Measurements from ENCODE around the gene CFTR.

CFTR gene

DNA sequence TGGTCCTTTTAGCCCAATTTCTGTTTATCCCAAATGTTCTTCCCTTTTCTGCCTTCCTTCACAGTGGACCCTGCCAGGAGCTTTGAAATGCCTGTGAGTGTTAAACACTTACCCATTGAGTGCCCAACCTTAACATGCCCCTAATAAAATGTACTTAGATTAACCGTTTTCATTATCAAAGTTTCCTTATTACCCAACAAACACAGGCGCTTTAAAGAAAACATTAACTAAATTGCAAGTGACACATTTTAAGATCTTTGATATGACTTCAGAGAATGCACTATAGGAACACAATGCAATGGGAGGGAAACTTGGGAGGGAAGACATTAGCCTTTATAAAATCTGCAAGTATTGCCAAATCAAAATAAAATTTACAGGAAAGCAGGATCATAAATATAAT lies 177.0 kb downstream of the CFTR start:
- DNase-seq = no peak

DNA sequence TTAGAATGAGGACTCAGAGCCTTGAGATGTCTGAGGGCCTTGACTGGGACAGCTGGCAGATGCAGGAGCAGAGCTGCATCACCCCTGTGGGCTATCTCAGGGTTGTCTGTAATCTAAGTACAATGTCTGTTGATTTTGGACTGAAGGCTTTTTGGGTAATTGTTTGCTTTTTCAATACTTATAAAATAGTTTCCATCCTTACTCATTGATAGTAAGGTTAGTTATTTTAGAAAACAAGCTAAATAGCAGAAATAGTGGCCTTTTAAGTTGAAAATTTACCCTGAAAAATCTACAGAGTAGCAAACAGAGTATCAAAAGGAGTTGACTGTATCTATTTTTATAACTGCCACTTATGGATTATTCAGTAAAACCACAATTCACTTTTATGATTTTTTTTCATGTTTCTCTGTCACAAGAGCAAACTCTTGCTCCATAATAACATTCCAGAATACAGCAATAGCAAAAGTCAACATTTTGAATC lies 179.7 kb downstream of the CFTR start:
- DNase-seq = no peak

GRCh38 chr7:117661328-117661727 lies 181.5 kb downstream of the CFTR start:
- DNase-seq = no peak

- DNase-seq = no peak
Measured at GRCh38 chr7:117664047-117664446, 184.2 kb downstream of the CFTR start.

- no peak for DNase-seq
Measured at GRCh38 chr7:117665368-117665767, 185.5 kb downstream of the CFTR start.

DNA sequence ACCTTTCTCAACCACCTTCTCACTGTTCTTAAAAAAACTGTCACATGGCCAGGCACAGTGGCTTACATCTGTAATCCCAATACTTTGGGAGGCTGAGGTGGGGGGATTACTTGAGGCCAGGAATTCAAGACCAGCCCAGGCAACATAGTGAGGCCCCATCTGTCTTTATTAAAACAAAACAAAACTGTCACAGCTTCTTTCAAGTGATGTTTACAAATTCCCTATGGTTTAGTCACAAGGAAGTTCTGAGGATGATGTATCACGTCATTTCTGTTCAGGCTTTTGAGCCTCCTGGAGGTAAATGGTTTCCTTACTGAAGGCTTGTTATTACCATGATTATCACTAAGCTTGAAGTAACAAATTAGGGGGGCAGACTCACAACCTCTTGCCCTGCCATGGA lies 186.2 kb downstream of the CFTR start:
- no peak for DNase-seq

- no peak for DNase-seq
Measured at GRCh38 chr7:117666689-117667088, 186.9 kb downstream of the CFTR start.

DNA sequence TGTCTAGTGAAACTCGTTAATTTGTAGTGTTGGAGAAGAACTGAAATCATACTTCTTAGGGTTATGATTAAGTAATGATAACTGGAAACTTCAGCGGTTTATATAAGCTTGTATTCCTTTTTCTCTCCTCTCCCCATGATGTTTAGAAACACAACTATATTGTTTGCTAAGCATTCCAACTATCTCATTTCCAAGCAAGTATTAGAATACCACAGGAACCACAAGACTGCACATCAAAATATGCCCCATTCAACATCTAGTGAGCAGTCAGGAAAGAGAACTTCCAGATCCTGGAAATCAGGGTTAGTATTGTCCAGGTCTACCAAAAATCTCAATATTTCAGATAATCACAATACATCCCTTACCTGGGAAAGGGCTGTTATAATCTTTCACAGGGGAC lies 187.6 kb downstream of the CFTR start:
- DNase-seq = no peak

GRCh38 chr7:117669818-117670217 lies 190.0 kb downstream of the CFTR start:
- no peak for DNase-seq

DNA sequence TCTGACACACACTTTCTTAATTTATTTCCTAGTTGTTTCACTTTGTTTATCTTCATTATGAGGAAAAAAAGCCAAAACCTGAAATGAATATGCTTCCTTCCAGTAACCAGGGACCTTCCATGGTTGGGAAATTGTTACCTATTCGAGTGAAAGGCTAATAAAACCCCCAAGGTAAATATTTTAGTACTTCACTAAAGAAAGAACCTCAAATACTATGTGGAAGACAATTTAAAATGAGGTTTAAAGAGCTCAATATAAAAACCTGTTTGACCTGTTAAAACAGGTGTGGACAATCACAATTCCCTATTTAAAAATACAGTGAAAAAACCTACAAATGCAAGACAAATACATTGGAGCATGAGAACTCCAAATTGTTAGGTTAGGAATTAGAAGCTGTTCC lies 192.6 kb downstream of the CFTR start:
- DNase-seq = no peak

- no peak for DNase-seq
Measured at GRCh38 chr7:117673367-117673766, 193.5 kb downstream of the CFTR start.

DNA sequence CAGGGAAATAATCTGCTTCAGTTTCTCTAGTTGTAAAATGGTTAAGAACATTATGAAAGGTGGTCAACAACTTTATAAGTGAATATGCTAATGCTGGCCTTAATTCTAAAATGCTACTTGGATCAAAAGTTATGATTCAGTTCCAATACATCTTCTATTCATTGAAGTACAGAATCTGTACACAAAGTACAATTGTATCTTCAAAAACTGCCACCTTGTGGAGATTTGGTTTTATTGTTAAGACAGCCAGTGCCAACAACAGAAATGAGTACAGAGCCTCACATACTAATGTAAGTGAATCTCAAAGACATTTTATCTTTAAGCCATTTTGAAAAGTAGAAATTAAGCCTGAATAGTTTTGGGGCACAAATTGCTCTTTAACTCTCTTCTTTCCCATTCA lies 194.0 kb downstream of the CFTR start:
- no peak for DNase-seq

DNA sequence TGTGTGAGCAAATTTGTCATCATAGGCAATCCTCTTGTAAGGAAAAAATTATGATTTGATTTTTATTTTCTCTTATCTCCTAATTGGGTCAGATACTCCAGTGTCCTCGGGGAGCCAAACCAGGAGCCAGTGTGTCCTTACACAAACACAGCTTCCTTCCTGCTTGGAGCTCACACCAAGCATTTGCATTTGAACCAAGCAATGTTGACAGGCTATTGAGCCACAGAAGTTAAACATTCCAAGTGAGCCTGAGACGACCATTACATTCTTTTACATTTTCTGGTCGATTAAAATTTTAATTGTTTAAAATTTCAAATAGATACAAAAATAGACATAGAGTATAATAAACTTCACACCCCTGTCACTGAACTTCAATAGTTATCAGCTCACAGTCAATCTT lies 194.8 kb downstream of the CFTR start:
- no peak for DNase-seq

- no peak for DNase-seq
Measured at GRCh38 chr7:117675497-117676435, 195.9 kb downstream of the CFTR start.

DNA sequence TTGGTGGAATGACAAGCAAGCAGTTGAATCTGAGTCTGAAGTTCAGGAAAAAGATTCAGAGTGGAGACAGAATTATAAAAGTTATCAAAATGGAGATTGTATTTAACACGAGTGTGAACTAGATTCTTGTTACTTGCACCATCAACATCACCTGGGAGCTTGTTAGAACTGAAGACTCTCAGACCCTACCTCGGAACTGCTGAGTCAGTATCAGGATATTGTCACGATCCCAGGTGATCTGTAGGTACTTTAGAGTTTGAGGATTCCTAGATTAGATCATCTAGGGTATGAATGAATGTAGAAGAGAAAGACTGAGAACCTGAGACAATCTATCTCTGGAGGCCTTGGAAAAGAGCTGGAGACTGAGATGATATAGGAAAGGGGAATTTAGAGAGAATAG lies 199.3 kb downstream of the CFTR start:
- no peak for DNase-seq

- no peak for DNase-seq
Measured at GRCh38 chr7:117682681-117683385, 203.0 kb downstream of the CFTR start.

DNA sequence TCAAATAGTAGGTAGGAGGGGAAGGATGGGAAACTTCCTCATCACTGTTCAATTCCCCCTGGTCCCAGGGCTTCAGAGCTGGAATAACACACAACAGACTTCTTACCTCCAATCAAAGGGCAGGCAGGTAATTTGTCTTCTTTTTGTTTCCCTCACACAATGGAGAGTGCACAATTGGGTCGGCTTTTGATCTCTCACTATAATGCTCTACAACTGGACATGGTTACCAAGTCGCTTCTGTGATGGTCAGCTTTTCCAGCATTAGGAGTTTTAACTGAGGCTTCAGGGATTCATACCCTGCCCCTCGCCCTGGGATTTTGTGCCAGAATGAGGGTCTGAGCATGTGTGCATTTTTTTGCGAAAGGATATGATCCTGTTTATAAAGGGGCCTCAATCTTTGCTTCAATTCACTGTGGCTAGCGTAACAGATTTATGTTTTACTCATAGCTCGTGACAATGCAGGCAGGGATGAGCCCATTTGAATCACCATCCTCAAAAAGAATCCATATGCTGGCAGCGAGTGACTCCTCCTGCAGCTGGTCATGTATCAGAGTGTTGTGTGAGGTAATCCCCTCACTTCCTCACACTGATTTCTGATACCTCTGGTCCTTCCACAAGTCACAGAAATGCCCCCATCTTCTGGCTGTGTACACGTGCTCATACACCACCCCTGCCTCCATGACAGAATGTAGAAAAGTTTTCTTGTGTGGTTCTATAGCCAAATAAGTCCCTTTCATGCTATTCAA lies 203.8 kb downstream of the CFTR start:
- no peak for DNase-seq

- no peak for DNase-seq
Measured at GRCh38 chr7:117685795-117686194, 206.0 kb downstream of the CFTR start.

- DNase-seq = no peak
Measured at GRCh38 chr7:117686311-117686935, 206.6 kb downstream of the CFTR start.

- no peak for DNase-seq
Measured at GRCh38 chr7:117688126-117688525, 208.3 kb downstream of the CFTR start.

- no peak for DNase-seq
Measured at GRCh38 chr7:117689406-117689805, 209.6 kb downstream of the CFTR start.

GRCh38 chr7:117690147-117690546 lies 210.3 kb downstream of the CFTR start:
- no peak for DNase-seq

- DNase-seq = no peak
Measured at GRCh38 chr7:117692338-117692737, 212.5 kb downstream of the CFTR start.

Measured in SIG-M5 (cell line).